Panc1 (cell line): ENCODE results near the gene FKBP6. TPM values are rescaled to one million over a fixed set of nuclear protein-coding genes. Genes with fewer than 3 reads are reported as not detected.

Source experiments
- ATAC-seq: fragments of 200-7000 bp; cut with Tn5 transposase; 2 replicates; pipeline ENCODE4 v1.9.1; 2020; ENCODE audit warnings: mild to moderate bottlenecking, moderate library complexity
- BruUV-seq: library from RNA; stranded (reverse); fragments of 400-500 nt; replicated peaks from 2 replicates; lab custom pipeline; 2021; lab: Mats Ljungman, UMichigan
- CTCF ChIA-PET: fragments of 300-600 bp; sonication (Branson Sonifier 250); formaldehyde crosslinking; loops from one replicate; lab custom pipeline; 2022; ENCODE audit warnings: antibody characterized with exemption; lab: Charles Lee
- POLR2A ChIA-PET: fragments of 300-600 bp; sonication (Branson Sonifier 250); formaldehyde crosslinking; loops from one replicate; lab custom pipeline; 2022; ENCODE audit warnings: antibody characterized with exemption; lab: Charles Lee
- DNase-seq: peaks from one replicate; pipeline ENCODE4 v3.0.0-alpha.2; 2010; ENCODE audit warnings: low read depth, low spot score
- H3K27ac ChIP-seq: 2 replicates; pipeline ENCODE4 v1.5.1; 2011; ENCODE audit warnings: mild to moderate bottlenecking, low read length, inconsistent platforms
- H3K27me3 ChIP-seq: fragments of 200-500 bp; sonication (Bioruptor generic); 2 replicates; pipeline ENCODE4 v1.6.0; 2014; ENCODE audit warnings: low read length, inconsistent platforms; ENCODE audit not compliant: control insufficient read depth, insufficient read depth
- H3K36me3 ChIP-seq: fragments of 200-500 bp; sonication (Bioruptor generic); 2 replicates; pipeline ENCODE4 v1.5.1; 2014; ENCODE audit warnings: inconsistent platforms, mild to moderate bottlenecking, low read length, moderate library complexity; ENCODE audit not compliant: control insufficient read depth, insufficient read depth
- H3K4me1 ChIP-seq: 2 replicates; pipeline ENCODE4 v1.5.1; 2011; ENCODE audit warnings: inconsistent platforms, mild to moderate bottlenecking, low read length, moderate library complexity; ENCODE audit not compliant: control insufficient read depth, insufficient read depth
- H3K4me3 ChIP-seq, 2 experiments: 2 replicates each; pipeline ENCODE4 v1.5.1; 2011 to 2012; ENCODE audit warnings: low read depth in 2 of 2, low read length in 2 of 2, mild to moderate bottlenecking in 2 of 2, inconsistent platforms in 1 of 2, moderate library complexity in 1 of 2
- H3K9me3 ChIP-seq: fragments of 200-500 bp; sonication (Bioruptor generic); 2 replicates; pipeline ENCODE4 v1.5.1; 2014; ENCODE audit warnings: low read depth, mild to moderate bottlenecking, inconsistent platforms, low read length, moderate library complexity; ENCODE audit not compliant: control insufficient read depth, insufficient read depth
- POLR2AphosphoS5 ChIP-seq: IDR thresholded peaks from 2 replicates; pipeline ENCODE4 v1.6.1; 2012; ENCODE audit warnings: mild to moderate bottlenecking, low read depth, low read length, moderate library complexity
- SIN3A ChIP-seq: IDR thresholded peaks from 2 replicates; pipeline ENCODE4 v1.6.1; 2012; ENCODE audit warnings: low read depth, mild to moderate bottlenecking, low read length, moderate library complexity, borderline replicate concordance; ENCODE audit not compliant: insufficient read depth
- TCF7L2 ChIP-seq: IDR thresholded peaks from 2 replicates; pipeline ENCODE4 v1.6.1; 2011; ENCODE audit warnings: mild to moderate bottlenecking, low read depth, low read length, inconsistent platforms
- in situ Hi-C: cut with HindIII; loops from 2 replicates; pipeline ENCODE4 v1.10.0; 2016; ENCODE audit warnings: low sequenced_read_pairs, low pct_unique_long_range_greater_than_20kb
- intact Hi-C: fragments of 100-400 bp; cut with micrococcal nuclease; formaldehyde crosslinking; loops from one replicate; pipeline ENCODE4 v1.10.0; 2022; ENCODE audit not compliant: unreplicated experiment
- total RNA-seq: library from RNA; stranded (reverse); gene quantifications from one replicate; pipeline ENCODE4 v1.2.1, GENCODE V29; 2021; ENCODE audit not compliant: unreplicated experiment
- TF ChIP-seq, protein P1 (sequence below): fragments of 450-650 bp; IDR thresholded peaks from 2 replicates; pipeline ENCODE4 v1.5.1; 2017; ENCODE audit warnings: mild to moderate bottlenecking
- TF ChIP-seq, protein P2 (sequence below), 2 experiments: IDR thresholded peaks; 2 replicates each; pipeline ENCODE4 v1.6.1; 2011 to 2012; ENCODE audit warnings: low read depth in 2 of 2, control low read depth in 1 of 2, low read length in 1 of 2, mild to moderate bottlenecking in 1 of 2, moderate library complexity in 1 of 2; ENCODE audit not compliant: insufficient read depth in 1 of 2

The FKBP6 gene
- total RNA-seq, 1 experiment from 2014 or later = not detected

DNA sequence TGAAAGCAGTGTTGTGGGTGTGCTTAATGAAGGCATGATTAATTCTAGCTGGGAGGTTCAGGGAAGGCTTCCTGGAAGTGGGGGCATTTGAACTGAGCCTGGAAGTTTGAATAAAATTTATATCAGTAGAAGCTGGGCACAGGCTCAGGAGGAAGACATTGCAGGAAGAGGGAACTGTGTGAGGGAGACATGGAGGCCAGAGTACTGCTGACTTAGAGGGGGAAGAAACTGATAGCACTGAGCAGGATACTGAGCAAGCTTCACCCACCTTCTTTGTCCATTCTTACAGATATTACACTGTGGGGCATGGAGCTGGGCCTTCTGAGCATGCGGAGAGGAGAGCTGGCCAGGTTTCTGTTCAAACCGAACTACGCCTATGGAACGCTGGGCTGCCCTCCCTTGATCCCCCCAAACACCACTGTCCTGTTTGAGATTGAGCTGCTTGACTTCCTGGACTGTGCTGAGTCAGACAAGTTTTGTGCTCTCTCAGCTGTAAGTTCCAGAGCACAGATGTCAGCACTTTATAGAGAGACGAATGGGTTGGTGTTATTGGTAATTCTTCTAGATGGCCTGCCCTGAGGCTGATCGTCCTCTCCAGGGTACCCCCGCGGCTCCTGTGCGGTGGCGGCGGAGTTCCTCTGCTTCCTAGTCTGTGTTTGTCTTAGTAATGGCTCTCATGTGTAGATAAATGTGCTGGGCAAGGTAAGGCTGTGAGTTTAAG, 2.1 kb downstream of the FKBP6 start:
- ATAC-seq = 0 out of 2 replicates have a peak, but pooled peaks have one; percentile 22
- Histone ChIP-seq H3K27ac (no peak overlapping the region), H3K4me3 (no peak overlapping the region), H3K27me3 (no peaks in the 10 kb centered on the region), H3K36me3 (no peaks in the 10 kb centered on the region), H3K4me1 (no peaks in the 10 kb centered on the region), H3K9me3 (no peaks in the 10 kb centered on the region)
- ChIA-PET POLR2A (interaction anchor here (0.6 kb wide), 1 partner anchor 28 kb away, joined by 4 read pairs; no protein-coding TSS in a partner anchor), CTCF (no interaction called here)
- in situ Hi-C loops = no loop called here
- intact Hi-C loops = no loop called here
- TF ChIP-seq TCF7L2 = no peak
- TF ChIP-seq, protein P1, sequence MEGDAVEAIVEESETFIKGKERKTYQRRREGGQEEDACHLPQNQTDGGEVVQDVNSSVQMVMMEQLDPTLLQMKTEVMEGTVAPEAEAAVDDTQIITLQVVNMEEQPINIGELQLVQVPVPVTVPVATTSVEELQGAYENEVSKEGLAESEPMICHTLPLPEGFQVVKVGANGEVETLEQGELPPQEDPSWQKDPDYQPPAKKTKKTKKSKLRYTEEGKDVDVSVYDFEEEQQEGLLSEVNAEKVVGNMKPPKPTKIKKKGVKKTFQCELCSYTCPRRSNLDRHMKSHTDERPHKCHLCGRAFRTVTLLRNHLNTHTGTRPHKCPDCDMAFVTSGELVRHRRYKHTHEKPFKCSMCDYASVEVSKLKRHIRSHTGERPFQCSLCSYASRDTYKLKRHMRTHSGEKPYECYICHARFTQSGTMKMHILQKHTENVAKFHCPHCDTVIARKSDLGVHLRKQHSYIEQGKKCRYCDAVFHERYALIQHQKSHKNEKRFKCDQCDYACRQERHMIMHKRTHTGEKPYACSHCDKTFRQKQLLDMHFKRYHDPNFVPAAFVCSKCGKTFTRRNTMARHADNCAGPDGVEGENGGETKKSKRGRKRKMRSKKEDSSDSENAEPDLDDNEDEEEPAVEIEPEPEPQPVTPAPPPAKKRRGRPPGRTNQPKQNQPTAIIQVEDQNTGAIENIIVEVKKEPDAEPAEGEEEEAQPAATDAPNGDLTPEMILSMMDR = no peak
- TF ChIP-seq POLR2AphosphoS5 = no peak
- TF ChIP-seq, protein P2, sequence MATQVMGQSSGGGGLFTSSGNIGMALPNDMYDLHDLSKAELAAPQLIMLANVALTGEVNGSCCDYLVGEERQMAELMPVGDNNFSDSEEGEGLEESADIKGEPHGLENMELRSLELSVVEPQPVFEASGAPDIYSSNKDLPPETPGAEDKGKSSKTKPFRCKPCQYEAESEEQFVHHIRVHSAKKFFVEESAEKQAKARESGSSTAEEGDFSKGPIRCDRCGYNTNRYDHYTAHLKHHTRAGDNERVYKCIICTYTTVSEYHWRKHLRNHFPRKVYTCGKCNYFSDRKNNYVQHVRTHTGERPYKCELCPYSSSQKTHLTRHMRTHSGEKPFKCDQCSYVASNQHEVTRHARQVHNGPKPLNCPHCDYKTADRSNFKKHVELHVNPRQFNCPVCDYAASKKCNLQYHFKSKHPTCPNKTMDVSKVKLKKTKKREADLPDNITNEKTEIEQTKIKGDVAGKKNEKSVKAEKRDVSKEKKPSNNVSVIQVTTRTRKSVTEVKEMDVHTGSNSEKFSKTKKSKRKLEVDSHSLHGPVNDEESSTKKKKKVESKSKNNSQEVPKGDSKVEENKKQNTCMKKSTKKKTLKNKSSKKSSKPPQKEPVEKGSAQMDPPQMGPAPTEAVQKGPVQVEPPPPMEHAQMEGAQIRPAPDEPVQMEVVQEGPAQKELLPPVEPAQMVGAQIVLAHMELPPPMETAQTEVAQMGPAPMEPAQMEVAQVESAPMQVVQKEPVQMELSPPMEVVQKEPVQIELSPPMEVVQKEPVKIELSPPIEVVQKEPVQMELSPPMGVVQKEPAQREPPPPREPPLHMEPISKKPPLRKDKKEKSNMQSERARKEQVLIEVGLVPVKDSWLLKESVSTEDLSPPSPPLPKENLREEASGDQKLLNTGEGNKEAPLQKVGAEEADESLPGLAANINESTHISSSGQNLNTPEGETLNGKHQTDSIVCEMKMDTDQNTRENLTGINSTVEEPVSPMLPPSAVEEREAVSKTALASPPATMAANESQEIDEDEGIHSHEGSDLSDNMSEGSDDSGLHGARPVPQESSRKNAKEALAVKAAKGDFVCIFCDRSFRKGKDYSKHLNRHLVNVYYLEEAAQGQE (IDR thresholded peaks at IDR 0.05; ENCODE audit: insufficient read depth in 1 of 2, low read depth in 2 of 2, low read length in 1 of 2) = no peak
- TF ChIP-seq SIN3A = no peak
- no TSS peak for BruUV-seq
- no peak for DNase-seq

DNA sequence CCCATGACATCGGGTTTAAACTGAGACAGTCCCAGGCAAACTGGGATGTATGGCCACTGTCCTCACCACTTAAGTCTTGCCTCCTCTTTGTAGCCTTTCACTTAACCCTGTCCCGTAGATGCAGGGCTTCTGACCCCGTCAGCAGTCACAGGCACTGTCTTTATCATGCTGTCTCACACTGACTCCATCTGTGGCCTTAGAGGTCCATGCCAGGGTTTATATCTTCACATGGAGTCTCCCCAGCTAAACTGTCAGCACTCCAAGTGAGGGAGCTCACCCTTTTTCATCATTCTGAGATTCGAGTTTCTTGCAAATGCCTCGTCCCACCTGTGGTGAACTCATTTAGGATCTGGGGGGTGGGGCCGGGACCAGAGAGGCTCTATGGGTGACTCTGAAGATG, 2.8 kb downstream of the FKBP6 start:
- ChIA-PET CTCF (no interaction called here), POLR2A (no interaction called here)
- ATAC-seq (no peak), DNase-seq (no peak)
- Histone ChIP-seq H3K4me3 (no peak overlapping the region), H3K27me3 (no peaks in the 10 kb centered on the region), H3K4me1 (no peaks in the 10 kb centered on the region), H3K27ac (no peak overlapping the region), H3K9me3 (no peaks in the 10 kb centered on the region), H3K36me3 (no peaks in the 10 kb centered on the region)
- intact Hi-C loops (no loop called here), in situ Hi-C loops (no loop called here)
- no TSS peak for BruUV-seq
- TF ChIP-seq, protein P2 (IDR thresholded peaks at IDR 0.05; ENCODE audit: insufficient read depth in 1 of 2, low read depth in 2 of 2, low read length in 1 of 2) = no peak
